Brain pericyte (primary cell): ENCODE measurements around the gene XRCC2.
"Not testable (repeated sequence)": the region's sequence is repeated elsewhere in the genome, so short reads cannot be mapped to it uniquely, and the experiment has no call there.

Source experiments
- DNase-seq: peaks from one replicate; pipeline ENCODE4 v3.0.0-alpha.2; 2012; ENCODE audit warnings: low read depth, low spot score

The XRCC2 gene

GRCh38 chr7:152664636-152665035 lies 11.3 kb downstream of the XRCC2 start:
- DNase-seq = peak; percentile 4

DNA sequence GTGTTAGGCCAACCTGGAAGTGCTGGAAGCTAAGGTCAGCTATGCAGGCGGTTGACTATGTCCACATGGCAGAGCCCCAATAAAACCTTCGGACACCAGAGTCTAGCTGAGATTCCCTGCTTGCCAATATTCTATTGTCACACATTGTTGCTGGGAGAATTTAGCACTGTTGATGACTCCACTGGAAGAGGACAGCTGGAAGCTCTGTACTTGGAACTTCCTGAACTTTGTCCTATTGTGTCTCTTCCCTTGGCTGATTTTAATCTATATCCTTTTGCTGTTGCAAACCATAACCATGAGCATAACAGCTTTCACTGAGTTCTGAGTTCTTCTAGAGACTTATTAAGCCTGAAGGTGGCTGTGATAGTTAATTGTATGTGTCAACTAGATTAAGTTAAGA lies 12.0 kb downstream of the XRCC2 start:
- no peak for DNase-seq

- DNase-seq = no peak
Observed at GRCh38 chr7:152663148-152663740, 12.7 kb downstream of the XRCC2 start.

- DNase-seq = no peak
Observed at GRCh38 chr7:152661479-152661878, 14.5 kb downstream of the XRCC2 start.

GRCh38 chr7:152660021-152660420 lies 15.9 kb downstream of the XRCC2 start:
- no peak for DNase-seq

GRCh38 chr7:152654971-152655370 lies 21.0 kb downstream of the XRCC2 start:
- no peak for DNase-seq

DNA sequence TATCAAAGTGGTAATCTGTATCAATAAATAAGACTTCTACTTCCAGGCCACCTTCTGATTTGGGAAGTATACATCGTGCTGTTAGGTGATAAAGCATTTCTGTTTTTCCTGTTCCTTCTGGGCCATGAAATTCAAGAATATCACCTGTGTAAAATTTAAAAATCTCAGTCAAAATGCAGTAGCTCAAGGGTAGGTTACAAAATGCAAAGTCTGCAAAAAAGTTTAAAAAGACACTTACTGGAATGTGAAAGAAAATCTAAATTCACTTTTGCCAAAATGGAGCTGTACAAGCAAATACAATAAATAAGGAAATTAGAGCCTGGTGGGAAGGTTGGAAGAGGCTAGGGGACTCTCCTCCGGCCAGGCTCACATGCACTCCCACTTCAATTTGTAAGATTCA lies 26.7 kb downstream of the XRCC2 start:
- DNase-seq = no peak

GRCh38 chr7:152647009-152647408 lies 28.9 kb downstream of the XRCC2 start:
- no peak for DNase-seq

DNA sequence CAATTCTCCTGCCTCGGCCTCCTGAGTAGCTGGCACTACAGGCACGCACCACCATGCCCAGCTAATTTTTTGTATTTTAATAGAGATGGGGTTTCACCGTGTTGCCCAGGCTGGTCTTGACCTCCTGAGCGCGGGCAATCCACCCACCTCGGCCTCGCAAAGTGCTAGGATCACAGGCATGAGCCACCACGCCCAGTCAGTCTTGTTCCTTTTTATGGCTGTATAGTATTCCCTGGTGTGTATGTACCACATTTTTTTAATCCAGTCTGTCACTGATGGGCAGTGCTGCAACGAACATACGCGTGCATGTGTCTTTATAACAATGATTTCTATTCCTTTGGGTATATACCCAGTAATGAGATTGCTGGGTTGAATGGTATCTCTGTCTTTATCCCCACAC lies 29.4 kb downstream of the XRCC2 start:
- not testable (repeated sequence) for DNase-seq

DNA sequence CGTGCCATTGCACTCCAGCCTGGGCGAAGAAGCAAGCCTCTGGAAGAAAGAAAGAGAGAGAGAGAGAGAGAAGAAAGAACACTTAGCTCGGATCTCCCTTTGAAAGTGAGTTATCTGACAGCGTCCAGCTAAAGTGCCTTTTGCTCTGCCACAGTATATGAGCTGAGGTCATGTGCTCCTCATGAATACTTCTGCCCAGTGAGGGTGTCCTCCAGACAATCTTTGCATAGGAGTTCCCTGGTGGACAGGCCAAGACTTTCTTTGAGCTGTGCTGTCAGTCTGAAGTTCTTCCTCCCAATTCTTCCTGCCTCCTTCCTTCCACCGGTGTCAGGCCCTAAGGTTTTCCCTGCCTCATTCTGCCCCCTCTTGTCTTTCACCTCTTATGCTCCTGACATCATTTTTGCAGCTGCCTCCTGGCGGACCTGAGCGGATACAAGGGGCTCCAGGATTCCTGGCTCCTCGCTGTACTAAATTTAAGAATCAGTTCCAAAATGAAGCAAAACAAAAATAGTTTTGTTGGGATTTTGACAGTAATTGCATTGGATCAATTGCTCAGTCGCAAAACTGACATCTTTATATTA lies 31.9 kb downstream of the XRCC2 start:
- no peak for DNase-seq

- no peak for DNase-seq
Observed at GRCh38 chr7:152641384-152641783, 34.6 kb downstream of the XRCC2 start.

- no peak for DNase-seq
Observed at GRCh38 chr7:152640829-152641228, 35.1 kb downstream of the XRCC2 start.

DNA sequence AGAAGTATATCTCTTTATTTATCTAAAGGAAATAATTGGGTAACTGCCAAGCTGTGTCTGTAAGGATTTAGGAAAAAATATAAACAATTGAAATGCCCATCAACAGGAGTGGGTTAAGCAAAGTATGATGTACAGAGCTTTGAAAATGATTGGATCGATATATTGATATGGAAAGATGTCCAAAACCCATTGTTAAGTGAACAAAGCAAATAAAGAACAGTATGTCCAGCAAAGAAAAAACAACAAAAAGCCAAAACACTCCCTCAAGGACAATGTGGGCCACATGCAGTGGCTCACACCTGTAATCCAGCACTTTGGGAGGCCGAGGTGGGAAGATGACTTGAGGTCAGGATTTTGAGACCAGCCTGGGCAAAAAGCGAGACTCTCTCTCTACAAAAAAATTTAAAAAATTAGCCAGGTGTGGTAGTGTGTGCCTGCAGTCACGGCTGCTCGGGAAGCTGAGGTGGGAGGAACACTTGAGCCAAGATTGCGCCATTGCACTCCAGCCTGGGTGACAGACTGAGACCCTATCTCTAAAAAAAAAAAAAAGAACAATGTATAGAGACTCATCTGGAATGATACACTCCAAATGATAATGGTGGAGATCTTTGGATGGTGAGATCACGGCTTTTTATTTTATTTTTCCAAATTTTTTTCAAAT lies 37.9 kb downstream of the XRCC2 start:
- DNase-seq = no peak

DNA sequence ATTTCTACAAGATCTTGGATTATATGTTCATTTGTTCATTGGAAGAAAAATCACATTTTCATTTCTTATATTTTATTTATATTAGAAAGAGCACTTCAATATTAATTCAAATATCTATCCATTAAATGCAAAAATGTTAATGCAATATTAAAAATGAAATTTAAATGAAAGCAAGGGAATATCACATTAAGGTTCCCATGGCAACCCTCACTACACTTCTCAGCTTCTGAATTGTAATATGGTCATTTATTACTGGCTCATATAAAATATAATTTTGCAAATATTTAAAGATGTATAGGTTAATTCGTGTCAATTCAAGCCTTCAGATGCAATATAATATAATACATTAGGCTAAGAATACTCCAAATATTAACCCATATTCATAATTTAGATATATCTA lies 38.8 kb downstream of the XRCC2 start:
- DNase-seq = no peak

- no peak for DNase-seq
Observed at GRCh38 chr7:152636441-152636840, 39.5 kb downstream of the XRCC2 start.

- DNase-seq = no peak
Observed at GRCh38 chr7:152633504-152633903, 42.4 kb downstream of the XRCC2 start.

DNA sequence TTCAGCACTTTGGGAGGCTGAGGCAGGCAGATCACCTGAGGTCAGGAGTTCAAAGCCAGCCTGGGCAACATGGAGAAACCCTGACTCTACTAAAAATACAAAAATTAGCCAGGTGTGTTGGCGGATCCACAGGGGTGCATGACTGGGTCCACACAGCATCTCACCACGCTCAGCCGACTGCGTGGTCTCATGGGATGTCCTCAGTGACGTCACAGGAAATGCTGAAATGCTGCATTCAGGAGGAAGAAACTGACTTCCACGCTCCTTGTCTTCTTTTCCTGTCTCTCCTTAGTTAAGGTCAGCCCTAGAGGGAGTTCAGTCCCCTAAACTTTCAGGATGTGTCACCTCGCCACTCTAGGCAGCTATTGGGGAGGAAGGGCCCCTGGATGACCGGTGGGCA lies 42.9 kb downstream of the XRCC2 start:
- DNase-seq = no peak

GRCh38 chr7:152628772-152629171 lies 47.2 kb downstream of the XRCC2 start:
- not testable (repeated sequence) for DNase-seq

- DNase-seq = no peak
Observed at GRCh38 chr7:152624228-152624627, 51.7 kb downstream of the XRCC2 start.

DNA sequence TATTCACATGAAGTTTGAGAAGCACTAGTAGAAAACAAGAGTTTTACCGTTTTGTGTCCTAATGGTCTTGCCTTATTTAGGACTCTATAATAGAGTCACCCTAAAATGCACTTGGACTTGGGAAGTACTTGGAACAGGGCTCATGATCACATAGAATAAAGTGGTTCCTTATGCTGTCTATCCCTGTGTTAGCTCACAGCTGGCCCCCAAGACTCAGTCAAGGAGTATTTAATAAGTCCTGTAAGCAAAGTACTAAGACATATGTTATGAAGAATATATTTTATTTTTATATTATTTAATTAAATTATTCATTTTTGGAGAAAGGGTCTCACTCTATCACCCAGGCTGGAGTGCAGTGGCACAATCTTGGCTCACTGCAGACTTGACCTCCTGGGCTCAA lies 54.5 kb downstream of the XRCC2 start:
- DNase-seq = no peak

DNA sequence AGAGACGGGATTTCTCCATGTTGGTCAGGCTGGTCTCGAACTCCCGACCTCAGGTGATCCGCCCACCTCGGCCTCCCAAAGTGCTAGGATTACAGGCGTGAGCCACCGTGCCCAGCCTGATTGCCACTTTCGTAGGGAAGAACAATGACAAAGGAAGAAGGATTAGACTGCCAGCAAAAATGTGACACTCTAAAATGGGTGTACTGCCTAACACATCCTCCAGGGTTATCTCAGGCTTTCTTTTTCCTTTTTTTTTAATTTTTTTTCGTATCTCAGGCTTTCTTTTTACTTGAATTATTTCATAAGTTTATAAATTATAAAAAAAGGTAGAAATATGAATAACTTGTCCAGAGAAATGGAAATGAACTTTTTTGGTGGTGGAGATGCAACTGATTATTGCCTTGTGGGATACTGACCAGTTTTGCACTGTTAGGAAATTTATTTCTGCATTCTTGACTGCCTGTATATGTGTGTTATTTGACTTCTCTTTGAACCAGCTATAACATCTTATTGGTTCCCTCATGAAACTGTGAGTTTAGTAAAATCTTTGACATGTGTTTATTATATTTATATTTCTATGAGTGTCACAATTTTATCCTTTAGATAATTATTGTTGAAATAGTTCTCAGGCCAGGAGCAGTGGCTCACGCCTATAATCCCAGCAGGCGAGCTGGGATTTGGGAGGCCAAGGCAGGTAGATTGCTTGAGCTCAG lies 56.8 kb downstream of the XRCC2 start:
- DNase-seq = no peak

GRCh38 chr7:152618427-152618826 lies 57.5 kb downstream of the XRCC2 start:
- no peak for DNase-seq

DNA sequence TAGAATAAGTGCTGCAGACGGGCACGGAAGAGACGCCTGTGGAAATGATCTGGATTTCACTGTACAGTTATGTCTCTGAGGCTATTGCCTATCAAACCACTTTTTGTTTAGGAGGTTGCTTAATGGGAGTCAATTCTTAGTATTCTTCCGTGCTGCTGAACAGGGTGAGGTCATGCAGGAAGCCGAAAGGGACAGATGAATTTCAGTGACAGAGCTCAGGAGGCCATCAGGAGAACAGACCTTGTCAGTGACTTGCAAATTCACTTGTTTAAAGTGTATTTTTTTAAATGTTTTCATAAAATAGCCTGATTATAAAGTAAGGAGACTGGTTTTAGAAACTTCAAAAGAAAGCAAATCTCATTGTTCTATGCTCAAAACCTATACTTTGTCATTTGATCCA lies 58.9 kb downstream of the XRCC2 start:
- no peak for DNase-seq
